ENCODE data around the gene ABR.
"Not testable (repeated sequence)": the region's sequence is repeated elsewhere in the genome, so short reads cannot be mapped to it uniquely, and the experiment has no call there.

ABR gene

DNA sequence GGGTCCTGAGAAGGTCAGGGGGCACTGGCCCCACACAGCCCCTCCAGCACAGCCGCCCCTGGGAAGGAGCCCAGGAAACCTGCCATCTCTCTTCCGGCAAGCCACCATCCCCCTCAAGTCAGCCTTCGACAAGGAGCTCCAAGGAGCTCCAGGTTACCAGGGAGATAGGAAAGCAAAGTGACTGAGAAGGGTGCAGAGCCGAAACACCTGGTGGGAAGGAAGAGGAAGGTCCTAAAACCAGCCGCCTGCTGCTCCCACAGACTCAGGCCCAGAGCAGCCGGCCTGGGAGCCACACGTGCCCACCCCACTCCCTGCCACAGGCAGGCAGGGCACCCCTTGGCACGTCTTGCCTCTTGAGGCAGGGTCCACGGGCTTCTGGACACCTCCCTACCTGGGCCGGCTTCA lies 102.2 kb downstream of the ABR start:
- DNase-seq: no peak
- no peak overlapping the region for H3K27ac ChIP-seq (ENCODE audit: insufficient read depth in 1 of 2, low read depth in 1 of 2, low read length in 2 of 2, poor library complexity in 1 of 2, severe bottlenecking in 2 of 2)
- 100% methylated on average over 6 of the region's 10 CpGs for WGBS (ENCODE audit: insufficient coverage)
- no peaks in the 10 kb centered on the region for H3K9me3 ChIP-seq (ENCODE audit: control extremely low read depth in 1 of 5, control insufficient read depth in 4 of 5, insufficient read depth in 2 of 5, low read depth in 1 of 5, low read length in 4 of 5)
- H3K36me3 ChIP-seq (ENCODE audit: control insufficient read depth in 4 of 4, insufficient read depth in 4 of 4, low read length in 3 of 4): peaks cover 0 to 60% (median 19%) of the 10 kb centered on the region in 4 experiments
- POLR2A ChIA-PET: no interaction called here
- CTCF ChIA-PET: interaction anchor here (0.8 to 1.7 kb wide), 3 partner anchors 20 to 202 kb away, joined by 3 read pairs; no protein-coding TSS in a partner anchor
- no peak overlapping the region for H3K4me3 ChIP-seq (ENCODE audit: control insufficient read depth in 1 of 7, extremely low read depth in 1 of 7, insufficient read depth in 4 of 7, low read depth in 2 of 7, low read length in 6 of 7)
- peaks cover 0 to 9% (median 5%) of the 10 kb centered on the region in 4 experiments for H3K4me1 ChIP-seq (ENCODE audit: control extremely low read depth in 1 of 4, control insufficient read depth in 4 of 4, insufficient read depth in 4 of 4, low read length in 3 of 4)
- no peaks in the 10 kb centered on the region for H3K27me3 ChIP-seq (replicated peaks in 2 of 5; ENCODE audit: control insufficient read depth in 4 of 5, insufficient read depth in 5 of 5, low read length in 4 of 5)

DNA sequence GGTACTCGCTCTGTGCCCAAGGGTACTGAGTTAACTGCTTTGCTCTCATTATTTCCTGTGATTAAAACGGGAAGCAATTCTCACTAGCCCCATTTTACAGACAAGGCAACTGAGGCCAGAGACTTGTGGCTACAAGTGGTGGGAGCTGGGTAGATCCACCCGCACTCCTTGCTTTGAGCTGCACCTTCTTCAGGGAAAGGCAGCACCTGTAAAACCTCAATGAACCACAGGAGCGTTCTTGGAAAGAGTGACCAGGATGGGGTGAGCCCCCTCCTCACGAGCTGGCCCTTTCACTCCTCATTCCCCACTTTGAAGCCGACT lies 102.8 kb downstream of the ABR start:
- no peak overlapping the region for H3K27ac ChIP-seq (ENCODE audit: insufficient read depth in 1 of 2, low read depth in 1 of 2, low read length in 2 of 2, poor library complexity in 1 of 2, severe bottlenecking in 2 of 2)
- WGBS (ENCODE audit: insufficient coverage): 97% methylated on average over 6 of the region's 6 CpGs
- POLR2A ChIA-PET: no interaction called here

DNA sequence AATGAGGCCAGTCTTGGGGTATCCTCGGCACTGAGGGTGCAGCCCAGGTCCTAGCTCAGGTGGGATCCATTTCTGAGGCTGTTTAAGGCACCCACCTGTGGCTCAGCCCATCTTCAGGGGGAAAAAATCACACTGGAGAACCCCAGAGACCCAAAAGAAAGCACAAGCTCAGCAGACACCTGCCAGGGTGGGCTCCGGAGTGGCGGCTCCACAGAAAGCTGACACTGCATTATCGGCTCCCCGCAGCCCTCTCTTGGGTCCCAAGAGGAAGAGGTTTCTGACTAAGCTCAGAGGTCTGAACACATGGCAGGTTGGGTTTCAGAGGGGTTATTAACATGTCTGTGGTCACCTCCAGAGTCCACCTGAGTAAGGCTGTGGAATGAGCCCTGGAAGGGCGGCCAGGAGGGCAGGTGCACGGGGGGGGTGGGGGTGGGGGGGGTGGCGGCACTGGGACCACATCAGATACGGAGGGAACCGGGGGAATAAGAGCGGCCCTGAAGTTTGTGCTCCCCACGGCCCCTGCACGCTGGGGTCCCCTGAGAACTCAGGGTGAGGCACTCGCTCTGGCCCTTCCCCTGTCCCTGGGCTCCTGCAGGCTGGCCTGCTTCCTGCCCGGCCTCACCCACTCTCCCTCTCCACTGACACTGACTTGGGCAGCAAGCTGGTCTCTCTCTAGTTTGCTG lies 103.3 kb downstream of the ABR start:
- H3K9me3 ChIP-seq (ENCODE audit: control extremely low read depth in 1 of 5, control insufficient read depth in 4 of 5, insufficient read depth in 2 of 5, low read depth in 1 of 5, low read length in 4 of 5): no peaks in the 10 kb centered on the region
- no peak for DNase-seq
- H3K27me3 ChIP-seq (replicated peaks in 2 of 5; ENCODE audit: control insufficient read depth in 4 of 5, insufficient read depth in 5 of 5, low read length in 4 of 5): no peaks in the 10 kb centered on the region
- CTCF ChIA-PET: interaction anchor here (0.8 to 1.7 kb wide), 2 partner anchors 21 to 200 kb away, joined by 3 read pairs; no protein-coding TSS in a partner anchor
- H3K36me3 ChIP-seq (ENCODE audit: control insufficient read depth in 4 of 4, insufficient read depth in 4 of 4, low read length in 3 of 4): peaks cover 0 to 56% (median 17%) of the 10 kb centered on the region in 4 experiments
- H3K4me3 ChIP-seq (ENCODE audit: control insufficient read depth in 1 of 7, extremely low read depth in 1 of 7, insufficient read depth in 4 of 7, low read depth in 2 of 7, low read length in 6 of 7): no peak overlapping the region
- POLR2A ChIA-PET: no interaction called here
- H3K4me1 ChIP-seq (ENCODE audit: control extremely low read depth in 1 of 4, control insufficient read depth in 4 of 4, insufficient read depth in 4 of 4, low read length in 3 of 4): peaks cover 0 to 9% (median 5%) of the 10 kb centered on the region in 4 experiments
- 97% methylated on average over 11 of the region's 15 CpGs for WGBS (ENCODE audit: insufficient coverage)
- H3K27ac ChIP-seq (ENCODE audit: insufficient read depth in 1 of 2, low read depth in 1 of 2, low read length in 2 of 2, poor library complexity in 1 of 2, severe bottlenecking in 2 of 2): no peak overlapping the region

More for the DNA sequence above, 102.8 kb downstream of the ABR start:
- no peaks in the 10 kb centered on the region for H3K27me3 ChIP-seq (replicated peaks in 2 of 5; ENCODE audit: control insufficient read depth in 4 of 5, insufficient read depth in 5 of 5, low read length in 4 of 5)
- no peak for DNase-seq
- CTCF ChIA-PET: interaction anchor here (0.8 to 1.7 kb wide), 3 partner anchors 20 to 201 kb away, joined by 3 read pairs; no protein-coding TSS in a partner anchor
- peaks cover 0 to 57% (median 17%) of the 10 kb centered on the region in 4 experiments for H3K36me3 ChIP-seq (ENCODE audit: control insufficient read depth in 4 of 4, insufficient read depth in 4 of 4, low read length in 3 of 4)
- peaks cover 0 to 9% (median 5%) of the 10 kb centered on the region in 4 experiments for H3K4me1 ChIP-seq (ENCODE audit: control extremely low read depth in 1 of 4, control insufficient read depth in 4 of 4, insufficient read depth in 4 of 4, low read length in 3 of 4)
- no peaks in the 10 kb centered on the region for H3K9me3 ChIP-seq (ENCODE audit: control extremely low read depth in 1 of 5, control insufficient read depth in 4 of 5, insufficient read depth in 2 of 5, low read depth in 1 of 5, low read length in 4 of 5)
- H3K4me3 ChIP-seq (ENCODE audit: control insufficient read depth in 1 of 7, extremely low read depth in 1 of 7, insufficient read depth in 4 of 7, low read depth in 2 of 7, low read length in 6 of 7): no peak overlapping the region

DNA sequence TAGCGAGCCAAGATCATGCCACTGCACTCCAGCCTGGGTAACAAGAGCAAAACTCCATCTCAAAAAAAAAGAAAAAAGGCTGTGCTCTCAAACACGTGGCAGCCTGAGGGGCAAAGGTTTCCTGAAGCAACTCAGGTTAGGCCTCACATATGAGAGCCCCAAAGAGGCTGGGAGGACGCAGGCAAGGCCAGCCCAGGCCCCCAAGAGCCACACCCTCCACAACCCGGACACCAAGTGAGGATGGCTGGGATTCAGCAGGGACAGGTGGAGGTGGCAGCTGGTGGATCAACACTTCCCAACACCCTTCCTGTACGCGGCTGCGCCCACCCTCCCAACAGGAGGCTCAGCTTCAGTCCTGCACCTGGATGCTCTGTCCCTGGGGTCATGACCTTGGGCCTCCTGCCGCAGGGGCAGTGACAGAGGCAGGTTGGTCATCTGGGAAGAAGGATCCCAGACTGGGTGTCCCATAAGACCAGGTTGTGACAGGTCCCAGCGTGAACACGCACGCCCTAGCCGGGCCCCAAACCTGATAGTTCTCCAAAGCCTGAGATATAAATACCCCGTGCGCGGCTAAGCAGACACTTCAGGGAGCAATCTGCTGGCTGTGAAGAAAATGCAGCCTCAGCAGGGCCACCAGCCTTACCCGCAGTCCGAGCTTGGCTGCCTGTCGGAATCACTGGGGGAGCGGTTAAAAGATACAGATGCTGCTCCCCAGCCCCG lies 104.7 kb downstream of the ABR start:
- POLR2A ChIA-PET: no interaction called here
- no peaks in the 10 kb centered on the region for H3K9me3 ChIP-seq (ENCODE audit: control extremely low read depth in 1 of 5, control insufficient read depth in 4 of 5, insufficient read depth in 2 of 5, low read depth in 1 of 5, low read length in 4 of 5)
- CTCF ChIA-PET: interaction anchor here (0.6 kb wide), 1 partner anchor 318 kb away, joined by 3 read pairs; no protein-coding TSS in a partner anchor
- 95% methylated on average over 14 of the region's 20 CpGs for WGBS (ENCODE audit: insufficient coverage)
- H3K4me1 ChIP-seq (ENCODE audit: control extremely low read depth in 1 of 4, control insufficient read depth in 4 of 4, insufficient read depth in 4 of 4, low read length in 3 of 4): no peaks in the 10 kb centered on the region
- no peak overlapping the region for H3K27ac ChIP-seq (ENCODE audit: insufficient read depth in 1 of 2, low read depth in 1 of 2, low read length in 2 of 2, poor library complexity in 1 of 2, severe bottlenecking in 2 of 2)
- no peaks in the 10 kb centered on the region for H3K27me3 ChIP-seq (replicated peaks in 2 of 5; ENCODE audit: control insufficient read depth in 4 of 5, insufficient read depth in 5 of 5, low read length in 4 of 5)
- no peak for DNase-seq
- peaks cover 4 to 59% (median 19%) of the 10 kb centered on the region in 4 experiments for H3K36me3 ChIP-seq (ENCODE audit: control insufficient read depth in 4 of 4, insufficient read depth in 4 of 4, low read length in 3 of 4)
- no peak overlapping the region for H3K4me3 ChIP-seq (ENCODE audit: control insufficient read depth in 1 of 7, extremely low read depth in 1 of 7, insufficient read depth in 4 of 7, low read depth in 2 of 7, low read length in 6 of 7)

DNA sequence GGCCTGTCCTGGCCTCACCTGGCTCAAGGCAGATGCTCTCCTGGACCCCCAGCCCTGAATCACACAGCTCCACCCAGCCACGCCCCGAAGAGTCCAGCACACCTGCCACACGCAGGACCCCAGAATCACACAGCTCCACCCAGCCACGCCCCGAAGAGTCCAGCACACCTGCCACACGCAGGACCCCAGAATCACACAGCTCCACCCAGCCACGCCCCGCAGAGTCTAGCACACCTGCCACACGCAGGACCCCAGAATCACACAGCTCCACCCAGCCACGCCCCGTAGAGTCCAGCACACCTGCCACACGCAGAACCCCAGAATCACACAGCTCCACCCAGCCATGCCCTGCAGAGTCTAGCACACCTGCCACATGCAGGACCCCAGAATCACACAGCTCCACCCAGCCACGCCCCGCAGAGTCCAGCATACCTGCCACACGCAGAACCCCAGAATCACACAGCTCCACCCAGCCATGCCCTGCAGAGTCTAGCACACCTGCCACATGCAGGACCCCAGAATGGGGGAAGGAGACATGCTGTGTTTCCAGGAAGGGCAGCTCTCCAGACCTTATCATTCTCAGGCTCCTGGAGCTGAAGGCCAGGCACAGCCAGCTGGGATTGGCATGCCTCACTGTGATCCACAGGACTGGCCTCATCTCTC lies 105.7 kb downstream of the ABR start:
- H3K4me1 ChIP-seq (ENCODE audit: control extremely low read depth in 1 of 4, control insufficient read depth in 4 of 4, insufficient read depth in 4 of 4, low read length in 3 of 4); DNase-seq; POLR2A ChIA-PET; H3K27ac ChIP-seq (ENCODE audit: insufficient read depth in 1 of 2, low read depth in 1 of 2, low read length in 2 of 2, poor library complexity in 1 of 2, severe bottlenecking in 2 of 2); H3K27me3 ChIP-seq (replicated peaks in 2 of 5; ENCODE audit: control insufficient read depth in 4 of 5, insufficient read depth in 5 of 5, low read length in 4 of 5); H3K4me3 ChIP-seq (ENCODE audit: control insufficient read depth in 1 of 7, extremely low read depth in 1 of 7, insufficient read depth in 4 of 7, low read depth in 2 of 7, low read length in 6 of 7); H3K9me3 ChIP-seq (ENCODE audit: control extremely low read depth in 1 of 5, control insufficient read depth in 4 of 5, insufficient read depth in 2 of 5, low read depth in 1 of 5, low read length in 4 of 5): not testable (repeated sequence)
- H3K36me3 ChIP-seq (ENCODE audit: control insufficient read depth in 4 of 4, insufficient read depth in 4 of 4, low read length in 3 of 4): peaks cover 3 to 55% (median 20%) of the 10 kb centered on the region in 4 experiments
- CTCF ChIA-PET: interaction anchor here (0.6 kb wide), 1 partner anchor 317 kb away, joined by 3 read pairs; no protein-coding TSS in a partner anchor
- 100% methylated on average over 4 of the region's 15 CpGs for WGBS (ENCODE audit: insufficient coverage)

DNA sequence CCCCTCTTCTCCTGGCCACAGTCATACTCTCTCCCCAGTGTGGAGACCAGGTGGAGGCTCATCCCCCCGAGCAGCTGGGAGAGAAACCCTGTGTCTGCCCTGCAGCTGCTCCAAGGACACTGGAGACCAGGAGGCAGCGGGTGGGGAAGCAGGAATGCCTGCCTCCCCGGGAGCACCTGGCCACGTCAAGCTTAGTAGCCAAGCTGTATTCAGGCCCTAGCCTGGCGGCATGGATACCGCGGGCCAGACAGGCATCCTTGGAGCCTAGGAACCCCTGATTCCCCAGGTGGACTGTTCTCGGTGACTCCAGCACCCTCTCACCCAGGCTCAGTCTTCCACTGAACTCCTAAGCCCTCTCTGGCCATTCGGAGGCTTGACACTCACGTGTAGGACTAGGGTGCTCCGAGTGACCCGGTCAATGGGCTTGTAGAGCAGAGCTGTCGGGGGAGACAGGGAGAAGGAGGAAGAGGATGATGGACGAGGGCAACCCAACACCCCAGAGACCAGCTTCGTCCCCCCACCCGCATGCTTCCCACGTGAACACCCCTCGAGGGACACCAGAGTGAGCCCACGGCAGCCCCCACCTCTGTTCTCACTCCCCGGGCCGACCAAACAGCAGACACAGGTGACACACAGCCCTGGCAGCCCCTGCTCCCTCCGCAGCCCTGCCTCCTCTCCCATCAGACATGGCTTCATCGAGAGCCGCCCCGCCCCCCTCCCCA lies 106.4 kb downstream of the ABR start:
- Histone ChIP-seq H3K36me3 (ENCODE audit: control insufficient read depth in 4 of 4, insufficient read depth in 4 of 4, low read length in 3 of 4) (peaks cover 7 to 55% (median 25%) of the 10 kb centered on the region in 4 experiments), H3K27me3 (replicated peaks in 2 of 5; ENCODE audit: control insufficient read depth in 4 of 5, insufficient read depth in 5 of 5, low read length in 4 of 5) (no peaks in the 10 kb centered on the region), H3K9me3 (ENCODE audit: control extremely low read depth in 1 of 5, control insufficient read depth in 4 of 5, insufficient read depth in 2 of 5, low read depth in 1 of 5, low read length in 4 of 5) (no peaks in the 10 kb centered on the region), H3K4me1 (ENCODE audit: control extremely low read depth in 1 of 4, control insufficient read depth in 4 of 4, insufficient read depth in 4 of 4, low read length in 3 of 4) (no peaks in the 10 kb centered on the region), H3K4me3 (ENCODE audit: control insufficient read depth in 1 of 7, extremely low read depth in 1 of 7, insufficient read depth in 4 of 7, low read depth in 2 of 7, low read length in 6 of 7) (no peak overlapping the region), H3K27ac (ENCODE audit: insufficient read depth in 1 of 2, low read depth in 1 of 2, low read length in 2 of 2, poor library complexity in 1 of 2, severe bottlenecking in 2 of 2) (no peak overlapping the region)
- no peak for DNase-seq
- ChIA-PET POLR2A (interaction anchor here (0.6 kb wide), 1 partner anchor 47 kb away, joined by 3 read pairs; no protein-coding TSS in a partner anchor), CTCF (no interaction called here)
- WGBS (ENCODE audit: insufficient coverage): 98% methylated on average over 18 of the region's 25 CpGs
